Measurements from ENCODE around the gene NSUN7. TPM values are rescaled to one million over a fixed set of nuclear protein-coding genes. Genes with fewer than 3 reads are reported as not detected.

Gene NSUN7
- total RNA-seq, 1 donor from 2014 or later = 1.6 TPM

DNA sequence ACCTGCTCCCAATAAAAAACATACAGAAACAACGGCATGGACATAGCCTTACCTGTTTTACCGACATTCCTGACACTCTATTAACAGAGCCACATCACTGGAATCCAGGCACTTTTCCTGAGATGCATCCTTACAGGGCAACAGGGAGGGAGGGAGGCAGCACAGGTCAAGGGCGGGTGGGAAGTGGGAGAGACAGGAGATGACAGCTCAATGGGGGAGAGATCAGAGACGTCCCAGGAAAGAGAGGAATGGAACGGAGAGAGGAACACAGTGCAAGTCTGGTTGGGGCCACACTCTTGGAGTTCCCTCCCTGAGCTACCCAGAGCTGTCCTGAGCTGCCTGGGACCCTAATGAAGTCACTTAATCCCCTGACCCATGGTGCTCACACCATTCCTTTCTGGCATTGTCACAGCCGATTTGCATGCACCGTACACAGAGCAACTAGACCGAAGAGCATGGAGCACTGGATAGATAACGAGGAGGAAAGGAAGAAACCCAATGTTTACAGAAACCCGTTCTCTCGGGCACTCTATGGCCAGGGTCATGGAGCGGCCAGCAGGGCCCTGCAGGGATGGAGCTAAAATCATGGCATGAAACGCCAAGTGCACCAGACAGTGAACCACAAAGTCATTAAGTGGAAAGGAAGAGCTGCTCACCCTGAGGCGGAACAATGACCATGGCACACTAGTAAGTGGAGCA, 93.1 kb downstream of the NSUN7 start:
- Mint-ChIP-seq H3K4me3 (ENCODE audit: unreplicated experiment) (no peak overlapping the region), H3K27ac (ENCODE audit: unreplicated experiment) (no peak overlapping the region)

DNA sequence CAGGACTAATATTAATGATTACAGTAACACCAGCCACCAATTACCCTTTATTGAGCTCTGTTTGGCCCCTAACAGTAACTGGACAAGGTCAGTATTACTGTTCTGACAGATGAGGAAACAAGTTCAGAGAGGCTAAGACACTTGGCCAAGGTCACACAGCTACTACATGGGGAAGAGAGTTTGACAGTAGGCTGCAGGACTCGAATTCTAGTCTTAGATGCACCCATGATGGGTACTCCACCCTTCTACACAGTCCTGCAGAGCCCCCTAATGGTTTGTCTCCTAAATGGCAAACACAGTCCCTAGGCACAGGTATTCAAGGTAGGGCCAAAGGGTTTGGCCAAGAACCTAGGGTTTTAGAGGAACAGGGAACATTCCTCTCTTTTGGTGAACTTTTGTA, 93.9 kb downstream of the NSUN7 start:
- no peak for DNase-seq (ENCODE audit: extremely low spot score, unreplicated experiment)
- H3K4me1 Mint-ChIP-seq (ENCODE audit: unreplicated experiment) = peaks cover 15% of the 10 kb centered on the region
- H3K36me3 Mint-ChIP-seq (ENCODE audit: unreplicated experiment) = no peaks in the 10 kb centered on the region
- no peak overlapping the region for H3K4me3 Mint-ChIP-seq (ENCODE audit: unreplicated experiment)
- TF ChIP-seq, protein P1, sequence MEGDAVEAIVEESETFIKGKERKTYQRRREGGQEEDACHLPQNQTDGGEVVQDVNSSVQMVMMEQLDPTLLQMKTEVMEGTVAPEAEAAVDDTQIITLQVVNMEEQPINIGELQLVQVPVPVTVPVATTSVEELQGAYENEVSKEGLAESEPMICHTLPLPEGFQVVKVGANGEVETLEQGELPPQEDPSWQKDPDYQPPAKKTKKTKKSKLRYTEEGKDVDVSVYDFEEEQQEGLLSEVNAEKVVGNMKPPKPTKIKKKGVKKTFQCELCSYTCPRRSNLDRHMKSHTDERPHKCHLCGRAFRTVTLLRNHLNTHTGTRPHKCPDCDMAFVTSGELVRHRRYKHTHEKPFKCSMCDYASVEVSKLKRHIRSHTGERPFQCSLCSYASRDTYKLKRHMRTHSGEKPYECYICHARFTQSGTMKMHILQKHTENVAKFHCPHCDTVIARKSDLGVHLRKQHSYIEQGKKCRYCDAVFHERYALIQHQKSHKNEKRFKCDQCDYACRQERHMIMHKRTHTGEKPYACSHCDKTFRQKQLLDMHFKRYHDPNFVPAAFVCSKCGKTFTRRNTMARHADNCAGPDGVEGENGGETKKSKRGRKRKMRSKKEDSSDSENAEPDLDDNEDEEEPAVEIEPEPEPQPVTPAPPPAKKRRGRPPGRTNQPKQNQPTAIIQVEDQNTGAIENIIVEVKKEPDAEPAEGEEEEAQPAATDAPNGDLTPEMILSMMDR (IDR thresholded peaks at IDR 0.05) = no peak
- H3K27ac Mint-ChIP-seq (ENCODE audit: unreplicated experiment) = no peak overlapping the region
- no peaks in the 10 kb centered on the region for H3K9me3 Mint-ChIP-seq (ENCODE audit: unreplicated experiment)
- H3K27me3 Mint-ChIP-seq (ENCODE audit: unreplicated experiment) = no peaks in the 10 kb centered on the region

More for the DNA sequence above, 93.1 kb downstream of the NSUN7 start:
- DNase-seq (ENCODE audit: extremely low spot score, unreplicated experiment) = no peak
- Mint-ChIP-seq H3K9me3 (ENCODE audit: unreplicated experiment) (no peaks in the 10 kb centered on the region), H3K4me1 (ENCODE audit: unreplicated experiment) (peaks cover 14% of the 10 kb centered on the region), H3K36me3 (ENCODE audit: unreplicated experiment) (no peaks in the 10 kb centered on the region), H3K27me3 (ENCODE audit: unreplicated experiment) (no peaks in the 10 kb centered on the region)
- TF ChIP-seq, protein P1 (IDR thresholded peaks at IDR 0.05) = no peak

DNA sequence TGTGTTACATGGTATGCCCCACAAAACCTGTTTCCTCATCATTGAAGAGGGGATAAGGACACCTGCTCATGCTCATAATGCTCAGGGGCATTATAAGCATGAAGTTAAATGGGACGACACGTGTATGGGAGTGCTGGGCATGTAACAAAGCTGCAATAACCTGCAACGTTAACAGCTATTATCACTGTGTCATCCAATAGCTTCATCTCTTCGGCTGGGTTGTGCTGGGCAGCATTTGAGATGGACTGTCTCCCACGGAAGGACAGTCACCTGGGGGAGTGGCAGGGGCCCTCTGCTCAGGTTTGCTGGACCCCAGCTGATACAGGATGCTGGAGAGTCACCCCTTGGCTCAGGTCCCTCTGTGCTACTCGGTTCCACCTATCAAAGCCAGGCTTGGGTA, 94.5 kb downstream of the NSUN7 start:
- H3K9me3 Mint-ChIP-seq (ENCODE audit: unreplicated experiment) = no peaks in the 10 kb centered on the region
- no peaks in the 10 kb centered on the region for H3K27me3 Mint-ChIP-seq (ENCODE audit: unreplicated experiment)
- no peaks in the 10 kb centered on the region for H3K36me3 Mint-ChIP-seq (ENCODE audit: unreplicated experiment)
- TF ChIP-seq, protein P1 (IDR thresholded peaks at IDR 0.05) = no peak
- H3K4me1 Mint-ChIP-seq (ENCODE audit: unreplicated experiment) = peaks cover 20% of the 10 kb centered on the region
- H3K4me3 Mint-ChIP-seq (ENCODE audit: unreplicated experiment) = no peak overlapping the region
- no peak overlapping the region for H3K27ac Mint-ChIP-seq (ENCODE audit: unreplicated experiment)
- DNase-seq (ENCODE audit: extremely low spot score, unreplicated experiment) = no peak

DNA sequence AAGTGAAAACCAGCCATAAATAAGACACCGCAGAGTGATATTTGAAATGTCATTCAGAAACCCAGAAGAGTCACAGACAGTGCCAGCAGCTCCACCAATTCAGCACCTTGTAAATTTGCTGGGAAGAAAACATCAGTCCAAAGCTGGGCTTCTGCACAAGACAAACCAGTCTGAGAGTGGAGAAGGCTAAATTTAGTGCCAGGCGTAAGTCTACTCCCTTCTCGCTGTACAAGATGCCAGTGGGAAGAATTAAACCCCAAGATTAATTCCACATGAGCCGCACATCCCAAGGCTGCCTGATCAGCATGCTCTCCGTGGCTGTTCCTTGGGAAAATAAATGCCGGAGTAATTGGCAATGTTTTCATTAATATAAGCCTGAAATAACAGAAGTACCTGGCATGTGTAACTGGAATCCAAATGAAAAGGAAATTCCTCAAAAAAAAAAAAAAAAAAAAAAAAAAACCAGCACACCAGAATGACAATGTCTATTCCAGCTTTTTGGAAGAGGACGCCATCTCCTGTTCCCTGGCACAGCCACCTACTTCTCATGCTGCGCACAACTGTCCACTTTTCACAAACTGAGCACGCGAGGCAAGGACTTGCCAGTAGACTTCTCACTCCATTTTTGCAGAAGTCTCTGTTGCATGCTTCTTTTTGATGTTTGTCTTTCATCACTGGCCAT, 95.5 kb downstream of the NSUN7 start:
- Mint-ChIP-seq H3K27ac (ENCODE audit: unreplicated experiment) (no peak overlapping the region), H3K27me3 (ENCODE audit: unreplicated experiment) (no peaks in the 10 kb centered on the region), H3K4me1 (ENCODE audit: unreplicated experiment) (peaks cover 20% of the 10 kb centered on the region), H3K9me3 (ENCODE audit: unreplicated experiment) (no peaks in the 10 kb centered on the region), H3K36me3 (ENCODE audit: unreplicated experiment) (no peaks in the 10 kb centered on the region), H3K4me3 (ENCODE audit: unreplicated experiment) (no peak overlapping the region)
- TF ChIP-seq, protein P1 (IDR thresholded peaks at IDR 0.05) = no peak
- no peak for DNase-seq (ENCODE audit: extremely low spot score, unreplicated experiment)

DNA sequence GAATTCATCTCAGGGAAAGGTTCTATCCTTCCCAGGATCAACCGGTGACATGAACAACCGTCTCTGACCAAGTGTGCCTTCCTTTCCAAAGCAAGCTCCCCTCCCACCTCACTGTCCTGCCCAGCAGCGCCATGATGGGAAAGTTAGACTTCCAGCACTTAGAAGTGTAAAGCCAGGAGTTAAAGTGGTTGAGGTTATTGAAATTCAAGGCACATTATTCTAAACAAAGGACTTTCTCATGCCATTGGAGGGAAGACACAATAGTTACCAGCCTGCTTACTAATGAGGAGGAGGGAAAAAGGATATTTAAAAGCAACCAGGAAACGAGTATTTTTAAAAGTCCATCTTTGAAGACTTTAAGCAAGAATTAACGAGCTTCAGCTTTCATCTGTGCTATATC, 96.8 kb downstream of the NSUN7 start:
- H3K4me3 Mint-ChIP-seq (ENCODE audit: unreplicated experiment) = no peak overlapping the region
- H3K4me1 Mint-ChIP-seq (ENCODE audit: unreplicated experiment) = peaks cover 14% of the 10 kb centered on the region
- H3K27me3 Mint-ChIP-seq (ENCODE audit: unreplicated experiment) = no peaks in the 10 kb centered on the region
- H3K27ac Mint-ChIP-seq (ENCODE audit: unreplicated experiment) = no peak overlapping the region
- TF ChIP-seq, protein P1 (IDR thresholded peaks at IDR 0.05) = no peak
- no peaks in the 10 kb centered on the region for H3K9me3 Mint-ChIP-seq (ENCODE audit: unreplicated experiment)
- H3K36me3 Mint-ChIP-seq (ENCODE audit: unreplicated experiment) = no peaks in the 10 kb centered on the region
- DNase-seq (ENCODE audit: extremely low spot score, unreplicated experiment) = no peak
